IPS DF 6.9 (cell line): ENCODE measurements around the gene TSPAN5.

Source experiments
- DNase-seq: peaks from one replicate; pipeline ENCODE4 v3.0.0-alpha.2; 2013; ENCODE audit warnings: low read depth, low spot score
- H3K27ac ChIP-seq: one replicate; pipeline ENCODE4 v1.5.1; 2013; ENCODE audit warnings: low read length, control low read depth
- H3K27me3 ChIP-seq: 2 replicates; pipeline ENCODE4 v1.6.1; 2013; ENCODE audit warnings: mild to moderate bottlenecking, low read length; ENCODE audit not compliant: control insufficient read depth, insufficient read depth
- H3K36me3 ChIP-seq: 2 replicates; pipeline ENCODE4 v1.6.1; 2013; ENCODE audit warnings: low read length; ENCODE audit not compliant: control insufficient read depth, insufficient read depth
- H3K4me1 ChIP-seq: 2 replicates; pipeline ENCODE4 v1.6.1; 2013; ENCODE audit warnings: low read length; ENCODE audit not compliant: control insufficient read depth, insufficient read depth
- H3K4me3 ChIP-seq: 2 replicates; pipeline ENCODE4 v1.5.1; 2013; ENCODE audit warnings: mild to moderate bottlenecking, low read length
- H3K9me3 ChIP-seq: 2 replicates; pipeline ENCODE4 v1.6.1; 2013; ENCODE audit warnings: low read length, inconsistent platforms; ENCODE audit not compliant: control insufficient read depth, insufficient read depth
- WGBS: extraction: QIAGEN DNeasy Blood & Tissue Kit; methylation state at CpG from one replicate; pipeline ENCODE4 v1.1.7; 2013; ENCODE audit warnings: mixed read lengths, missing lambda C conversion rate; ENCODE audit not compliant: insufficient read length, insufficient coverage; 5-methylcytosine and 5-hydroxymethylcytosine counted together

TSPAN5 gene

GRCh38 chr4:98501383-98501782 lies 157.0 kb downstream of the TSPAN5 start:
- peaks cover 4% of the 10 kb centered on the region for H3K4me1 ChIP-seq
- H3K9me3 ChIP-seq = no peaks in the 10 kb centered on the region
- WGBS = no CpG with 5 or more reads among the region's 3 CpGs
- no peak overlapping the region for H3K4me3 ChIP-seq
- no peaks in the 10 kb centered on the region for H3K27me3 ChIP-seq
- no peak for DNase-seq
- H3K36me3 ChIP-seq = no peaks in the 10 kb centered on the region
- H3K27ac ChIP-seq = no peak overlapping the region

GRCh38 chr4:98498774-98499173 lies 159.6 kb downstream of the TSPAN5 start:
- Histone ChIP-seq H3K27me3 (no peaks in the 10 kb centered on the region), H3K4me1 (peaks cover 4% of the 10 kb centered on the region), H3K9me3 (no peaks in the 10 kb centered on the region), H3K36me3 (no peaks in the 10 kb centered on the region), H3K4me3 (no peak overlapping the region), H3K27ac (no peak overlapping the region)
- DNase-seq = no peak
- WGBS = no CpG with 5 or more reads among the region's 6 CpGs

- Histone ChIP-seq H3K4me3 (no peak overlapping the region), H3K9me3 (no peaks in the 10 kb centered on the region), H3K4me1 (peaks cover 6% of the 10 kb centered on the region), H3K27me3 (no peaks in the 10 kb centered on the region), H3K36me3 (no peaks in the 10 kb centered on the region), H3K27ac (no peak overlapping the region)
- DNase-seq = no peak
- WGBS = no CpG with 5 or more reads among the region's 7 CpGs
Measured at GRCh38 chr4:98496152-98496845, 162.1 kb downstream of the TSPAN5 start.

- no CpG with 5 or more reads among the region's 4 CpGs for WGBS
- H3K36me3 ChIP-seq = no peaks in the 10 kb centered on the region
- 0 out of 2 replicates have a peak, but pooled peaks cover 2% of the 10 kb centered on the region for H3K4me1 ChIP-seq
- H3K27me3 ChIP-seq = no peaks in the 10 kb centered on the region
- DNase-seq = no peak
- no peak overlapping the region for H3K27ac ChIP-seq
- H3K4me3 ChIP-seq = no peak overlapping the region
- H3K9me3 ChIP-seq = no peaks in the 10 kb centered on the region
Measured at GRCh38 chr4:98493296-98493695, 165.1 kb downstream of the TSPAN5 start.

- no peak overlapping the region for H3K4me3 ChIP-seq
- no peak overlapping the region for H3K27ac ChIP-seq
- no peaks in the 10 kb centered on the region for H3K9me3 ChIP-seq
- 0 out of 2 replicates have a peak, but pooled peaks cover 2% of the 10 kb centered on the region for H3K4me1 ChIP-seq
- DNase-seq = no peak
- WGBS = no CpG with 5 or more reads among the region's 7 CpGs
- H3K36me3 ChIP-seq = no peaks in the 10 kb centered on the region
- H3K27me3 ChIP-seq = no peaks in the 10 kb centered on the region
Measured at GRCh38 chr4:98491899-98492559, 166.4 kb downstream of the TSPAN5 start.

DNA sequence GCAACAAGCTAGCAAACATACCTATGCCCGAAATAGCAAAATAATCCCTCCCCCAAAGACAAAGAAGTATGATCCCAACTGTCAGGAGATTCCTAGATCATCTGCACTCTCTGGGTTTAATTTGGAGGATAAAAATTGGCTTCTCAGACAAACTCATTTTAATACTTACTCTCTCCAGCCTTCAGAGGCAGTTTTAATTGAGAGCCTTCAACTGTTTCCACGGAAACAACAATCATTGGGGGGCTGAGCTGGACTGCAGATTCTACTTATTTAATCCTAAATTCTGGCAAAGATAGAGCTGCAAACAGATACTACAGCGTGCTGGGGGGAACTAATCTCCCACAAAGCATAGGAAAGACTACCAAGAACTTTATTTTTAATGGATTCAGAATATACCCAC lies 168.2 kb downstream of the TSPAN5 start:
- H3K36me3 ChIP-seq = no peaks in the 10 kb centered on the region
- WGBS = no CpG with 5 or more reads among the region's 3 CpGs
- H3K27ac ChIP-seq = no peak overlapping the region
- DNase-seq = no peak
- 0 out of 2 replicates have a peak, but pooled peaks cover 5% of the 10 kb centered on the region for H3K4me1 ChIP-seq
- no peaks in the 10 kb centered on the region for H3K9me3 ChIP-seq
- no peaks in the 10 kb centered on the region for H3K27me3 ChIP-seq
- no peak overlapping the region for H3K4me3 ChIP-seq

DNA sequence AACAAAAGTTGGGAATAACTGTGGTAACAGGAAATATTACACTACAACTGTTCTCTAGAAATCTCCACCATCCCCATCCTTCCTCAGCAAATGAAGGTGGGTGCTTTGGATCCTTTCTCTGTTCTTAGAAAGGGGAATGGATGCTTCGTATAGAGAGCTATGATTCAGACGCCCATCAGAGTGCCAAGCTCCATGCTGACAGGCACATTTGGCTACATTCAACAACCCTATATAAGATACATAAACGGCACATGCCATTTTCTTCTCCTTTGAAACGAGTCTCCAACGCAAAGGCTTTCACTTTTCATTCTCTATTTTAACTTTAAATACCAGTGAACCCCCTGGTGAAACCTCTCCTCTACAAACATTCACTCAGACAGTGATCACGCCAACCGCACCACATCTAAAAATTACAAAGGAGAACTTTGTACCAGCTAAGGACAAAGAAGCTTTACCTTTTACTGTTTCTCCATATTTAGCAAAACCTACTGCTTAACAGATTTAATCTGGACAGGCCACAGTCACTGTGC lies 172.5 kb downstream of the TSPAN5 start:
- H3K4me3 ChIP-seq = no peak overlapping the region
- no peaks in the 10 kb centered on the region for H3K27me3 ChIP-seq
- WGBS = 100% methylated on average over 2 of the region's 7 CpGs
- H3K27ac ChIP-seq = no peak overlapping the region
- no peak for DNase-seq
- no peaks in the 10 kb centered on the region for H3K9me3 ChIP-seq
- H3K4me1 ChIP-seq = peaks cover 7% of the 10 kb centered on the region; the same call in 1 of the 2 replicates
- no peaks in the 10 kb centered on the region for H3K36me3 ChIP-seq

GRCh38 chr4:98484031-98484430 lies 174.4 kb downstream of the TSPAN5 start:
- H3K27me3 ChIP-seq = no peaks in the 10 kb centered on the region
- no peak overlapping the region for H3K27ac ChIP-seq
- no peak for DNase-seq
- H3K4me1 ChIP-seq = peaks cover 7% of the 10 kb centered on the region; the same call in 1 of the 2 replicates
- H3K36me3 ChIP-seq = no peaks in the 10 kb centered on the region
- WGBS = no CpG with 5 or more reads among the region's 3 CpGs
- no peaks in the 10 kb centered on the region for H3K9me3 ChIP-seq
- no peak overlapping the region for H3K4me3 ChIP-seq

- peaks cover 7% of the 10 kb centered on the region; the same call in 1 of the 2 replicates for H3K4me1 ChIP-seq
- WGBS = no CpG with 5 or more reads among the region's 10 CpGs
- no peaks in the 10 kb centered on the region for H3K27me3 ChIP-seq
- no peak overlapping the region for H3K27ac ChIP-seq
- H3K36me3 ChIP-seq = no peaks in the 10 kb centered on the region
- no peak for DNase-seq
- H3K9me3 ChIP-seq = no peaks in the 10 kb centered on the region
- no peak overlapping the region for H3K4me3 ChIP-seq
Measured at GRCh38 chr4:98482847-98483806, 175.3 kb downstream of the TSPAN5 start.

DNA sequence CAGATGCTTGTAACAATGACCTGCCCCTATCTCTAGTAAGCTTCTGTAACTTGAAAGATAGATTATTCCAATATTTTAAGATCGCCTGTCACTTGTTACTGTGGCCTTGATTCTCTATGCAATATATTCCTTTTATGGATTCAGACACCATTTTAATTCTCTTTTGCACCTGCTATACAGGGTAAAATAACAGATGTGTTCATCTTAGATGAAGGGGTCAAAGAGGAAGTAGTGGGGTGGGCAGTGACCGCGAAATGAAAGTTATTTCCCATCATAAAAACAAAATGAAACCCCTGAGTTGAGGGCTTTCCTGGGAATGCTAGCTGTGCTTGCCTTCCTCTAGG lies 175.9 kb downstream of the TSPAN5 start:
- WGBS = no CpG with 5 or more reads among the region's 3 CpGs
- Histone ChIP-seq H3K36me3 (no peaks in the 10 kb centered on the region), H3K27ac (no peak overlapping the region), H3K9me3 (no peaks in the 10 kb centered on the region), H3K27me3 (no peaks in the 10 kb centered on the region), H3K4me3 (no peak overlapping the region), H3K4me1 (peaks cover 7% of the 10 kb centered on the region; the same call in 1 of the 2 replicates)
- DNase-seq = no peak
